Measurements from ENCODE around the gene AUTS2. TPM values are rescaled to one million over a fixed set of nuclear protein-coding genes. Genes with fewer than 3 reads are reported as not detected.

AUTS2 gene
- polyA plus RNA-seq, 4 donors: 69.8 to 109 (median 76.8) TPM

DNA sequence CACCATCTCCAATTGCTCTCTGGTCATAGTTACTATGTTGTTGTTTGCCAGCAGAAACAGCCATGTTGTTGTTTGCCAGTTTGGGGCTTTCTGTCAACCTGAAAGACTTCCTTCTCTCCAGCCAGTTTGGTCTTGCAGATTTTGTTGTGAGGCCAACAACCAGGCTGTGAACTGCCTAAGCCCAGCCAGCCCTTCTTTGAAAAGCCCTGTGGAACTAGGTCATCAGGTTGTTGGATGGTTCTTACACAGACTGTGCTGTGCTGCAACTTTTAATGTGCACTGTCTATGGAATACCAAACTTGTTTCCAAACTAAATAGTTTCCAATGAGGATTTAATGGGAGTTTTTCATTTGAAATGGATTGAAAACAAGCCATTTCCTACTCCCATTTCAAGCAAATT lies 940.9 kb downstream of the AUTS2 start:
- DNase-seq (ENCODE audit: low read depth in 4 of 4, low spot score in 3 of 4): no peak

- no peak for DNase-seq (ENCODE audit: low read depth in 4 of 4, low spot score in 3 of 4)
Observed at GRCh38 chr7:70539617-70540016, 941.3 kb downstream of the AUTS2 start.

- no peak for DNase-seq (ENCODE audit: low read depth in 4 of 4, low spot score in 3 of 4)
Observed at GRCh38 chr7:70540641-70541040, 942.4 kb downstream of the AUTS2 start.

GRCh38 chr7:70542750-70543376 lies 944.6 kb downstream of the AUTS2 start:
- no peak for DNase-seq (ENCODE audit: low read depth in 4 of 4, low spot score in 3 of 4)

GRCh38 chr7:70544016-70544415 lies 945.7 kb downstream of the AUTS2 start:
- DNase-seq (ENCODE audit: low read depth in 4 of 4, low spot score in 3 of 4): no peak

DNA sequence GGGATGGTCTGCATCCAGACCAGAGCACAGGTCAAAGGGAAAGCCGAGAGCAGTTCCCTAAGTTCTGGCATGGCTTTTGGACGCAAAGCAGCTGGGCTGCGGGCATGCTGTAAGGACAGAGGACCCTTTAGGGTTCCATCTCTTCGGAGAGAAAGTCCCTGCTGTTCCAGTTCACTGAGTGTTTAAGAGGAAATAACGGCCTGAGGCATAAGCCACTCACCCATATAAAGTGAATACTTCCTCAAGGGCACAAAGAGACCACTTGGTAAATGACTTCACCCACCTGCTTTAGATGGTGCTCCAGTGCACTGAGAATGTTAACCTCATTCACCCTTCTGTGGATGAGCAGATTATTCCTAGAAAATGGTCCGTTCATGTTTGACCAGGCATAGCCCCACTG lies 946.9 kb downstream of the AUTS2 start:
- no peak for DNase-seq (ENCODE audit: low read depth in 4 of 4, low spot score in 3 of 4)

- DNase-seq (ENCODE audit: low read depth in 4 of 4, low spot score in 3 of 4): no peak
Observed at GRCh38 chr7:70552141-70552540, 953.9 kb downstream of the AUTS2 start.

- DNase-seq (ENCODE audit: low read depth in 4 of 4, low spot score in 3 of 4): no peak
Observed at GRCh38 chr7:70553364-70553763, 955.1 kb downstream of the AUTS2 start.

GRCh38 chr7:70554646-70555045 lies 956.4 kb downstream of the AUTS2 start:
- no peak for DNase-seq (ENCODE audit: low read depth in 4 of 4, low spot score in 3 of 4)

GRCh38 chr7:70556761-70557160 lies 958.5 kb downstream of the AUTS2 start:
- no peak for DNase-seq (ENCODE audit: low read depth in 4 of 4, low spot score in 3 of 4)

GRCh38 chr7:70557338-70557737 lies 959.1 kb downstream of the AUTS2 start:
- no peak for DNase-seq (ENCODE audit: low read depth in 4 of 4, low spot score in 3 of 4)

GRCh38 chr7:70559815-70560214 lies 961.5 kb downstream of the AUTS2 start:
- no peak for DNase-seq (ENCODE audit: low read depth in 4 of 4, low spot score in 3 of 4)

DNA sequence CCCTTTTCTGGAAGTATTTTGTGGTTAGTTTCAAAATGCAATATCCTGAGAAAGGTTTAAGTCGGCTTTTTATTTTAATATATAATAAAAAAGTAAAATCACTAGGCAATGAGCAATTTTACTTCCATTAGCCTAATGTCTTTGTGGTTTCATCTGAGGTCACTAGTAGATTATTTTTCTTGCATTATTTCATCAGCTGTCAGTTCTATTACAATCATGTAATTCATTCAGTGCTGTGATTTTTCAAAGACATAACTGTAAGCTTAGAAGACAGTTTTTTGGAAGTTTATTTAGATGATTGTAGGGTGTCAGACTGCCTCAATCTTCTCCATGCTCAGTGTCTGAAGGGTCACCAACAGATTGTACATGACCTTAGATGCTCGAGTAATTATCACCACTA lies 965.7 kb downstream of the AUTS2 start:
- no peak for DNase-seq (ENCODE audit: low read depth in 4 of 4, low spot score in 3 of 4)

DNA sequence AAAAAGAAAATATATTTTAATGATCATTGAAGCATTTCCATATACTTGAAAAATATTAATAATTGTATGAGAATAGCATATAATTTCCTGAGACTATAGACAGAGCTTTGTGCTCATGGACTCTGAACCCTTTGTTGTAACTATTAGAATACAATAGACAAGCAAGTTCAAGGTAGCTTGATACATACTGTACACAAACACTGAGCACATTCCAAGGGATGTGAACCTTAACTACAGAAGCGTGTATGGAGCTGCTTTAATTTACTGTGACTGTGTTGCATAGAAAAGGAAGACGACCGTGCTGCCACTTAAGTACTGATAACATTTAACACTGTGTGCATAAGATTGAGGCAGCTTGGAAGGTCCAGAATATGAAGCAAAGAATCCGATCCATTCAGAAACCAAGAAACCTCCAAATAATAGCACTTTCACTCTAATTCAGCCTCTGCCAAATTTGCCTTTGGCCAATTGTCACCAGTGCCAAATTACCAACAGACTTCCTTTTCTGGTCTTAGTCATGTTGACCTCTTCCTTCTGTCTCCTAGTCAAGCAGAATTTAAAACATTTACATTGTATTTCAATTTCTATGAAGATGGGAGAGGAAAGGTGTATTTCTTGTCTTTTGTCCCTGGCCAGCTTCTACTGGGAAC lies 967.6 kb downstream of the AUTS2 start:
- no peak for DNase-seq (ENCODE audit: low read depth in 4 of 4, low spot score in 3 of 4)

DNA sequence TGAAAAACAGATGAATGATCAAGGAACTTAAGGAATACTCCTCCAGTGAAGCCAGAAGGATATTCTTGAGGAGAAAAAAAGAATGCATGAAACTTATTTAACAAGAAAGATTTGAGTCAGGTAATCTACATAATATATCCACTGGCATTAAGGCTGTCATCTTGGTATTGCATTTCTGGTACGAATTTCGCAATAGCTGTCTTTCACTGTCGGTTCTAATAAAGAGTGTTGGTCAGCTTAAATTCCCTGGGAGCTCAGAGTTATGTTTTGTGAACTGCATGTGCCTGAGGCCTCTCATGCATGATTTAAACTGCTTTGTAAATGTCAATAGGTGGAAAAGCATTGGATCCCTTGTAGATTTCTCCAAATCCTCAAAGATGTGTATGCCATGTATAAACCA lies 968.4 kb downstream of the AUTS2 start:
- DNase-seq (ENCODE audit: low read depth in 4 of 4, low spot score in 3 of 4): no peak

DNA sequence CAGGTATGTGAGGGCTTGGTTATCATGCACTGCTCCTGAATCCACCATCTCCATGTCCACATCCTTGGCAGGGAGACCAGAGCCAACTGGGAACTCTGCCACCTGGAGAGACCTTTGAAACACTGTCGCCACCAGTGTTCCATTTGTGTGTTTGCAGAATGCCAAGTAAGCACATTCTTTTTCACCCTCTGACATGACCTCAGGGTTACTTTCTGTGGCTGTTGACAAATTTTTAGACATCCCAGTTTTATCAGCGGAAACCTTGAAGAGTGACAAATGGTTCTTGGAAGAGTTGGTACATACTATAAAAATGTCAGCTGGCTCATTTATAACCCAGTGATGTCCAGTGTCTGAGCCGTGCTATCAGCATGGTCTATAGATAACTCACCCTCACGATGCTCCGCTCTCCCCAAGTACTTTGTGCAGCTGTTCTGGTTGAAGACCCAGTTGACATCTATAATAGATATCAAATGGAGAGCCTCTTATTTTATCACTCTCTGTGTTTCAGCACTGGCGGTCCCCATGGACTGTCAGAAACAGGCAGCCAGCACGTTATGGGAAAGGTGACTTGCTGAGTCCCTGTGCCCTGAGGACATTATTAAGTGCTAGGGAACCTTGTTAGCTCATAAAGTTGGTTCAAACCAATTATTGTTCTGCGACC lies 970.5 kb downstream of the AUTS2 start:
- DNase-seq (ENCODE audit: low read depth in 4 of 4, low spot score in 3 of 4): no peak

- no peak for DNase-seq (ENCODE audit: low read depth in 4 of 4, low spot score in 3 of 4)
Observed at GRCh38 chr7:70569335-70569819, 971.1 kb downstream of the AUTS2 start.

- DNase-seq (ENCODE audit: low read depth in 4 of 4, low spot score in 3 of 4): no peak
Observed at GRCh38 chr7:70570029-70570428, 971.8 kb downstream of the AUTS2 start.

GRCh38 chr7:70570961-70571360 lies 972.7 kb downstream of the AUTS2 start:
- no peak for DNase-seq (ENCODE audit: low read depth in 4 of 4, low spot score in 3 of 4)

- no peak for DNase-seq (ENCODE audit: low read depth in 4 of 4, low spot score in 3 of 4)
Observed at GRCh38 chr7:70571403-70571934, 973.2 kb downstream of the AUTS2 start.

DNA sequence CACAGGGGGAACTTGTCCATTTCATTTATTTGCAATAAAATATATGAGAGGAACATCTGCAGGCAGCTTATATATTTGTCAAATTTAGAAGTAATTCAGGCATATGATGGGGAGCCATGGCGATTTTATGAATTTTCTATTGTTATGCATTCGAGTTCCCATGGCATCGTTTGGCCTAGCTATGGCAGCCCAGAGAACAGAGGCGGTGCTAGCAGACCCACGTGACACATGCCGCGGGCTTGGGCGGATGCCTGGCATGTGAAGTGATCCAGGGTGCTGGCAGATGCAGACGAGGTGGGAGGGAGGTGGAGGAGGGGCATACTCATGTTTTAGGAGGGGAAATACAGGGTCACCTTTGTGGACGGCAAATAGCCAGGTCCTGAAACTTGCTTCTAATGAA lies 973.7 kb downstream of the AUTS2 start:
- DNase-seq (ENCODE audit: low read depth in 4 of 4, low spot score in 3 of 4): no peak

- no peak for DNase-seq (ENCODE audit: low read depth in 4 of 4, low spot score in 3 of 4)
Observed at GRCh38 chr7:70572571-70572970, 974.3 kb downstream of the AUTS2 start.

Measured in left renal pelvis (tissue), 4 donors.